Posterior vena cava (tissue), 2 donors: ENCODE measurements around the gene MCTP2. TPM values are rescaled to one million over a fixed set of nuclear protein-coding genes. Genes with fewer than 3 reads are reported as not detected.

Experiments used
- DNase-seq: peaks from one replicate; pipeline ENCODE4 v3.0.0-alpha.2; 2020; ENCODE audit warnings: low spot score
- intact Hi-C, 2 donors: fragments of 100-400 bp; cut with DNase I; formaldehyde crosslinking; loops; one replicate each; pipeline versions ENCODE4 v1.14.1 to v1.14.2; 2022 to 2023
- total RNA-seq, 2 donors: library from RNA; stranded (reverse); fragmentation: NEBNext Ultra II Directional; extraction: Animal tissue kit (Norgen Biotek cat#: 25700); gene quantifications; one replicate each; pipeline ENCODE4 v1.2.1, GENCODE V29; 2021
- donor health status: DM: yes; HTN: yes; CAD: no.
- donor health status: DM: yes; HTN: yes; CAD: no.

MCTP2 gene
- total RNA-seq, 2 donors from 2014 or later = 3.7 to 8.2 TPM

DNA sequence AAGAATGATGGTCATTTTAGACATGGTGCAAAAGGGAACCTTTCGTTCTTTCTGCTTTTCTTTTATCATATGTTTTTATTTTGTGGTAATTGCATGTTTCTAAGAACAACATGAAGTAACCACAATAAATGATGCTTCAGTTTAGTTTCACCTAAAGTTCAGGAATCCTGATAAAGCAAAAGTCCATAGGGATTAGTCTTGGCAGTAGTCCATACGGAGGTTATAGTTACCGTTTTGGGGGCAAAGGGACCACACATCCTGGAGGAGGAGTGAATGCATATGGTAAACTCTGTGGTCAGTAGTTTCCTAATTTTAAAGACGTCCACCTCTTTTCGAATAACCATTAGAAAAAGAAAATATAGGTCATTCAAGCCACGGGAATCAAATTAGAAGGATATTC, 141.5 kb downstream of the MCTP2 start:
- no peak for DNase-seq
- intact Hi-C loops = no loop called here

DNA sequence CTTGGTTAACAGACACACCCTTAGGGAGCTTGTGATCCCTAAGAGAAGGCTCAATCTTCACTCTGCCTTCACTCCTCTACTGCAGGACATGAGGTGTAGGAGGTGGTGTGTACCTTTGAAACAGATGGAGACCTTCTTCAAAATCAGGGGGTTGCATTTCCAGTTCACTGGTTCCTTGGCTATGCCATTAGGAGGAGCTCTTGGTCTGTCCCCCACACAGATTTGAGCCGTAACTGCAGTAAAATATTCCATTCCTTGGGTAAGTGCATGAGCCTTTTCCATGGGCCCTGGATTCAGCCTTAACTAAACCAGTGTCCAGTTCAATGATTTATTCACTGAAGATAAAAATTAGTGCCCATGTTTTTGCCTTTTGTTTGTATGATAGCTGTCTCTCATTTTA, 144.6 kb downstream of the MCTP2 start:
- intact Hi-C loops = no loop called here
- no peak for DNase-seq

DNA sequence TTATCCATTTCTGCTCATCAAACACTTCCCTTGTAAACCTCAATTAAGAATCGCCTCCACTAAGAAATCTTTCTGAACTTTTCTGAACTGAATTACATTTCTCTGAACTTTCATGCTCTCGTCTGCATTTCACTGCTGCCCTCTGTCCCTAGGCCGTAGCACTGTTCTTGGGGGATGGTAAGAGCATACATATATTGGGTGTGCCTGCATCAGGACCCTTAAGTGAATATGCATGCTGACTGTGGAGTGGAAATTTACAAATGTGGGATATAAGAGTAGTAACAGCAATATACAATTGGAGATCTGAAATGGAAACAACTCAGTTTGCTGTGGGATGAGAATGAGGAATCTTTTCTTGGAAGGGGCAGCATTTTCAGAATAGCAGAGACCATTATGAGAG, 148.6 kb downstream of the MCTP2 start:
- no peak for DNase-seq
- intact Hi-C loops = no loop called here

DNA sequence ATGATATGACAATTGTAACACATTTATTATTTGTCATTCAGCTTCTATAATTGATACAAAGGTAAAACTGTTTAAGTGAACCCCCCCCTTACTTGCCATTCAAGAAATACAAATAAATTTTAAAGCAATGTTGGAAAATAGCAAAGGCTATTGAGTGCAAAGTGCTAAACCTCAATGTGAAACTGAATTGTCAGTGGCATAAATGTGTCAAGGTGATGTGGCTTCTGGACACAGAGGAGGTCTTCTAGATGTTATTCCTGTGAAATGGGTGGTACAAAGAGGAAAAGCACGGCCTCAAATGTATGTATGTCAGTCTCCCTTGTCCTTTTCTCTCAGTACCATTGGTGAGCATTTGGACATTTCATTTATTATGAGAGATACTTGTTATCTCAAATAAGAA, 149.4 kb downstream of the MCTP2 start:
- DNase-seq = no peak
- intact Hi-C loops = no loop called here

DNA sequence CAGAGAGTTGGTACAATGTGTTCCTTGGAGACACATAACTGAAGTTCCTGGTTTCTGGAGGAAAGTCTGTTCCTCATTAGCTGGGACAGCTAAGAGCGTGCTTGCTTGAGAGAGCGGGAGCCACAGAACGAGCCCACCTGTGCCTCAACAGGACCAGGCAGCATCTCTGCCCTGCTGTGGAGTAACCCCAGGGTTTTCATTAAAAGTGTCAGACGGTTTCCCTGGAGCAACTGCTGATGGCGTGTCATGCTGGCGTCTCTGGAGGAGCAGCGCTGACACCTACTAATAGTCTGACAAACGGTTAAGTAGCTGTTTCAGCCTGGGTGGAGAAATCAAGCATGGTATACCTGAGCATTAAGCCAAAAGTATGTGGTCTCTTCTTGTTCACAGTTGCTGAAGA, 150.0 kb downstream of the MCTP2 start:
- intact Hi-C loops = no loop called here
- no peak for DNase-seq

DNA sequence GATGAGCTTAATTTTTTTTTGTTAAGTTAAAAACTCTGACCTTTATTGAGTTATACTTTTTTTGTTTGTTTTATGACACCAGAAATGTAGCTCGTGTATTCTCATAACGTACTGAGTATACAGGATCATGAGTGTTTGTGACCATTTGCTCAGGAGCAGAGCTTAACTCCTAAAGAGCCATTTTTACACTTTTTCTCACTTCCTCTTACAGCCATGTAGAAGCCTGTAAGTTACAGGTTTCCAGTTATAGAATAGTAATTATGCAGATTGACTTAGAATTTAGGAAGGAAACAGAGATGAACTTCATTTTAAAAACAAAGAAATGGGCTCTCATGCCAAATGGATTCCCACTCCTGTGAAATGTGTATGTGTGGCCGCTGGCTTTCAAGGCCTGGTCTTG, 151.7 kb downstream of the MCTP2 start:
- DNase-seq = no peak
- intact Hi-C loops = no loop called here

DNA sequence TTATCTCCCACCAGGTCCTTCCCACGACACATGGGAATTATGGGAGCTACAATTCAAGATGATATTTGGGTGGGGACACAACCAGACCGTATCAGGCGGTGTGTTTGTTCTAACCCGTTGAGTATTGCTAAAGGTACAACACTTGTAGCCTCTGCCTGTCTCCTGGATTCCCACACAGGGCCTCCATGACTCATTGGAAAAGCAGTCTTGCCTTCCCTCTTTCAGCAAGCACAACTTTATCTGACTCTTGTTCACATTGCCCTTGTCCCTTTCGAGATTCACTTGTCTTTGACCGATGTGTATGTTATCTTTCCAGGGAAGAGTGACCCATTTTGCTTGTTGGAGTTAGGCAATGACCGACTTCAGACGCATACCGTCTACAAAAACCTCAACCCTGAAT, 152.3 kb downstream of the MCTP2 start:
- intact Hi-C loops = no loop called here
- DNase-seq = no peak

DNA sequence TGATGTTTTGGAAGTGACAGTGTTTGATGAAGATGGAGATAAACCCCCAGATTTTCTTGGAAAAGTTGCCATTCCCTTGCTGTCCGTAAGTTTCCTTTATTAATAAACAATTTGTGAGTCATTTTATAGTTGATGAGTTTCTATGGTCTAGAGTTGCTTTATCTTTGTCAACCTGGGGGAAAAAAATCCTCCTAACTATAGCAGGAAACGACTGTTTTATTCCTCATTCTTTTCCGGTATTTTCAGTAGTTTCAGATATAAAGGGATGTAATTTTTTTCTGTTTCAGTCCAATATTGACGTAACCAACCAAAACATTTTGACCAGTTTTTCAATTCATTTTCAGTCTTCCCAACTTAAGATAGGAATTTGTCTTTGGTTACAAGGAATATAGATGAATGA, 154.1 kb downstream of the MCTP2 start:
- no peak for DNase-seq
- intact Hi-C loops = no loop called here

DNA sequence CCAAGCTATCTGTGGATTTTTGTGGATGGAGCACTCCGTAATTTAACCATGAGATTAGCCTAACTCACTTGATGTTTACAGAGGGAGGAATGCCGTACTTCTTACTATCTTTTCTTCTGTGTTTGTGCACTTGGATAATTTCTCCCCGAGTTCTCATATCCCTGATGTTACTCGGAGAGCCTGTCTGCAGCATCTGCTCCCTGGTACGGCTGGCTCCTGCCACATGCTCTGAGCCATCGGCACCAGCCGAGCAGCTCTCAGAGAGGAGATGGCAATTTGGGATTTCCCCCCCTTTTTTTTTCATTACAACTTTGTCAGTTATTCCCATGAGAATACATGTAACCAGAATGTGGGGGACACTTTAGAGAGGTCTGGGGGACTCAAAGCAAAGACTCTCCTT, 155.0 kb downstream of the MCTP2 start:
- intact Hi-C loops = no loop called here
- DNase-seq = no peak

DNA sequence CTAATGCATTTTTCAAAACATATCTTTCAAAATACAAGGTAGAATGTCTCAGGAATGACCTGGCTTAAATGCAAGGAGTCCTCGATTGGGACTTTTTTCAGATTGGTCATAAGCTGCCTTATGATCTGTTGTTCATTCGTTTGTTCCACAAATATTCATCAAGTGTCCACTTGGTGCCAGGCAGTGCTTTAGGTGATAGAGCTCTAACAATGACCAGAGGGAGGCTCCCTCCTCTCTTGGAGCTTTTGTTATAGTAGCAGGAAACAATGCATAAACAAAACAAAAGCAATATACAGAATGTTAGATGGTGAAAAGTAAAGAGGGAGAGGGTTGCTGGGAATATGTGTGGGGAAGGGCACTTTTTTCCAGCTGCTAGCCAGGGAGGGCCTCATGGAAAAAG, 156.1 kb downstream of the MCTP2 start:
- intact Hi-C loops = no loop called here
- no peak for DNase-seq

DNA sequence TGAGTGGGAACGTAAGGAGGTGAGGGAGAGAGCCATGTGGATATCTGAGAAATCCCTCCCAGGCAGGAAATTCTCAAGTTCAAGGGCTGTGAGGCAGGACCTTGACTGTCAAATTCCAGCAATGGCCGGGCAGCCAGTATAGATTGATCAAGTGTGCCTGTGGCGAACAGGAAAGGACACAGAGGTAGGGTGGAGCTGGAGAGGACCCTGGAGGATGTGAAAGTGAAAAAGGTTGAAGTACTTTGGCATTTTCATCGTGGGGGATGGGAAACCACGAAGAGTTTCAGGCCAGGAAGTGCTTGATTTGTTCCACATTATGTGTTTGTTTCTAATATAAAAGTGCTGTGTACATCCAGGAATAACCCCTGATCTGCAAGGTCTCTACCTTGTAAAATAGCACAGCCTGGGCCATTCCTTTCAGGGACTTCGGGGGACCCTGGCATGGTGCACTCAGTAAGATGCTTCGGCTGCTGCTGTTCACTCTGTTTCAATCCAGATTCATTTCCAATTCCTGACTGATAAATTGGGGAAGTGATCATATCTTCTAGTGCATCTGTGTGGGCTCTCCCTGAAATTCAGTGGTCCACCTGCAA, 156.6 kb downstream of the MCTP2 start:
- no peak for DNase-seq
- intact Hi-C loops = no loop called here

DNA sequence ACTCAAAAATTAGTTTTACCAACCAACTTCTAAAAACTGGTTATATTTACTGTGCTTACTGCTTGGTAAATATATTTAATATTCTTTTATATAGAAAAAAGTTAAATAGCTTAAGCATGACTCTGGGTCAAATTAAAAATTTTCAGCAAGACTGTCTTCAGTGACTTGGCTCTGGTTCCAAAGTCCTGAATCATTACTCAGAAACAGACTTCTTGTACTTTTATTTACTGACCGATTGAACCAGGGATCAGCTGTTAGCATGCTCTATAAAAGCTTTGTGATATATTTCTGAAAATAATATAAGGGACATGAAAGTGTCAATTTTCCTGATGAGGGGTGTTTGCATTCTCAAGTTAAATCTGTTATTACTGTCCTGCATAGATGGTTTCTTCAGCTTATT, 164.3 kb downstream of the MCTP2 start:
- intact Hi-C loops = no loop called here
- DNase-seq = no peak

DNA sequence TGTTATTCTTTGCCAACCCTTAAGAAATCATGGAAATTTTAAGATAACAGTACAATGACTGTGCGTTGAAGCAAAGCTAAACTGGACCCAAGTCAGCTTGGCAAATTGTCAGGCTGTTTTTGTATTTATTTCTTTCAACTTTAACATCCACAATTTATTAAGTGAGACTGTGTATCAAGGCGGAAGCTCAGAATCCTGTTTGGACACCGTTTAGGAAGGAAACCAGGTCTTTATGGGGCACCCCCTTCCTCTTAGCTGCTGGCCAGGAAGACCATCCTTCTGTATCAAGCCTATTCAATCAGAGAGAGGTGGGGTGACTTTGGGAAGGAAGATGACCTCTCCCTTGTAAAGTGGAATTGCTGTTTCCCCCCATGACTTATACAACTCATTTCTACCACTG, 166.0 kb downstream of the MCTP2 start:
- no peak for DNase-seq
- intact Hi-C loops = no loop called here

DNA sequence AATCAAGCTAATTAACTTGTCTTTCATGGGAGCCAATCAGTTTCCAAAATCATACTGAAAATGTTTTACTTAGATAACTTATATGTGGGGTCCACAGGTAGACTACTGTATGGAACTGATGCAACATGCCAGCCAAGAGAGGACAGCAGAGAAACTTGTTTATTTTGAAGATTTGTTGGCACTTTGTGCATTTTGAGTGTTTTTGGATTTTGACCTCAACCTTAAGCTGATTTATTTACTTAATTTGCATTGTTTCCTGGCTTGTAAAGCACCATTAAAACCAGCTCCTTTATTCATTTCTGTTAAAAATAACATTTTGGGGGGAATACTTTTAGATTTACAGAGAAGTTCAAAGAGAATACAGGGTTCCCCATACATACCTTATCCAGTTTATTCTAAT, 166.6 kb downstream of the MCTP2 start:
- intact Hi-C loops = no loop called here
- DNase-seq = no peak

DNA sequence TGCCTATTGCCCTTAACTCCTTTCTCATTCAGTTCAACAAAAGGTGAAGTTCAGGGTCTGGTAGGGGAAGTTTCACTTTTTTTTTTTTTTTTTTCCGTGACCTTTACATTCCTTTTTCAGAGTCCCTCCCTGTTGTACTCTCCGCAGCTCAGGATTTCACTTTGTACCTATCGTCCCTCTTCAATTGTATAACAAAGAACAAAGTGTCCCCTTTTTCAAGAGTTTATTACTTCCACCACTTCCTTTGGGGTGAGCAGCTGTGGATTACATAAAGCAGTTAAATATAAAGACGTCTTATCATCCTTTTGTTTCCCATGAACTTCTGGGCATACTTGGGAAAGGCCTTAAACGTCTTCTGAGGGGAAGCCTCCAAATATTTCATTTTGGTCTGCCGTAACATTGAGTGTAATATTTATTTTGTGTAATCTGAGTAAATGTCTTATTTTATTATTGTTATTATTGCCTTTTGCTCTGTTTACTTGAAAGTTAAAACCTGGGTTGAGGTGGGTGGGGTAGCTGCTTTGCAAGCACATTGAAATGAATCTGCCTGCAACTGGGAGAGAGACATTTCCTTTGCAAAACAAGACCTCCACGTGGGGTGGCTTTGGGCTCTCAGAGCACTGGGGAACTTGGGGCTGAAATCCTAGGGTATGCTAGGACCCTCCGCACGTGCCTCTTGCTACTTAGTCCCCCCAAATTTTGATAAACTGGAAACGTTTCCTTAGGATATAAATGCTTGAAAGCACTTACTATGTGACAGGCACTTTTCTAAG, 169.4 kb downstream of the MCTP2 start:
- intact Hi-C loops = loop anchor here in 1 of 2 donors (10.0 kb wide), 1 partner anchor 1116 kb away; no protein-coding TSS in a partner anchor
- no peak for DNase-seq

DNA sequence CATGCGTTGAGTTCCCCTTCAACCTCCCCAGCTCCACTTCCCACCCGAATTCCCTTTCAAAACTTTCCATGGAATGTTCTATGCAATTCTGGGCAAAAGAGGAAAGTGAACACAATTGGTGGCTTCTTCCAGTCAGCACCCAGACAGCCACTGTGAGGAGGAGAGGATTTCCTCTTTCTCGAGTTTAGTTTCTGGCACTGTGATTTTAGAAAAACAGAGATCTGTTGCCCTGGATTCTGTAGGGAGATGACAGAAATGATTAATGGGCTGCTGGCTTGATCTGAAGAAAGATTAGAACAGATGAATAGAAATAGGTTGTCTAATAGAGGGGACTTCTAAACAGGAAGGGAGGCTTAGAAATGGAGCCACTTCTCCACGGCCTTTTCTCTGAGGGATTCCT, 172.0 kb downstream of the MCTP2 start:
- no peak for DNase-seq
- intact Hi-C loops = loop anchor here in 1 of 2 donors (10.0 kb wide), 1 partner anchor 1119 kb away; no protein-coding TSS in a partner anchor

DNA sequence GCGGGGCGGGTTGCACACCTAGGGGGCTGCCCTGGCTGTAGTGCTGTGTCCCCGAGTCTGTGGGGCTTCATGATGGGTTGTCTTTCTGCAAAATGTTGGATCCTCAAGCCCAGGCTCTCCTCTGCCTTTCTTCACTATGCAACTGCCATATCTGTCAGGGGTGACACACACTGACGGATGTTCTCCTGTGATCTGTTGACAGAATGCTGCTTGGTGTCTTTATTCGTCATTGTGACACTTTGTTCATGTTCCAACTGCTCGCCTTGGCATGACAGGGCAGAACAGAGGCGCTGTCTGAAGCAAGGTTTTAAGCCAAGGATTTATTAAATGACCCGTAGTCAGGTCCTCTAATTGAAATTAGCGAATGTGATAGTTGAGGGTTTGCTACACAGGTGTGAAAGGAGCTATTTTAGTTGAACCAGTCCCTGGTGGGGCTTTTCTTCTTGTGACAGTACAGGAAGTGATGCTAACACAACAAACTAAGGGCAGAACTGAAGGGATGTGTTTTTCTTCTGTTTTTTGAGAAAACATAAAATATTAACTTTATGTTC, 173.4 kb downstream of the MCTP2 start:
- intact Hi-C loops = loop anchor here in 1 of 2 donors (10.0 kb wide), 1 partner anchor 1120 kb away; no protein-coding TSS in a partner anchor
- DNase-seq = no peak

DNA sequence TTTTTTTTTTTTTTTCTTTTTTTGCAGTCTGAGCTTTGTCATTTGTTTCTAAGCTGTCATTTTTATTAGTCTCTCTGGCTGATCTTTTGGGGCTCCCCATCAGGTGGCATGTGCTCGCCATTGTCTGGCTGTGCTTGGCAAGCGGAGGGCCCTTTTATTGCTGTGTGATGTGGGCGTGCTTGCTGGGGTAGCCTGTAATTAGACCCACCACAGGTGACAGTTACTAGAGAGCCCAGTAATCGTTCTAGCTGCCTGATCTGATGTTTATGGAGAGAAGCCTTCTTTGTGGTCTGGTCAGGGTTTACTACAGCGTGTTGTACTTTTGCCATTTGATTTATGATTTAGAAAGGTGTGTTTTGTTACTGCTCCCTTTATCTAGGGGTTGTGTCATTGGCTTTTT, 179.9 kb downstream of the MCTP2 start:
- no peak for DNase-seq
- intact Hi-C loops = no loop called here

DNA sequence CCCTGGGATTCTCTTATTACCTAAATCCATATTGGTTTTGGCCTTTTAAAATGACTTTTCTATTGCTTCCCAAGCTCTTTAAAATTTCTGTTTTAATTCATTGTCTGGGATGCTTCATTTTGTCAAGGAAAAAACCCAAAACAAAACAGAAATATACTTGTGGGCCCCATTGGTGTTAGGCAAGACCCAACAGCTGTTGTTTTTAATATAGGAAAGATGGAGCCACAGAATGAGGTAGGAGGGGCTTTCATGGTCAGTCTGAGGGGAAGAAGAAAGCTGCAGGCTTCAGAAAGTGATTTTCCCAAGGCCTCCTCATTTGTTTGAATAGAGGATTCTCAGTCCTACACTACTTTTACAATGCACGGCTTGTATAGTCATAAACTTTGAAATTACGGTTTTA, 180.5 kb downstream of the MCTP2 start:
- no peak for DNase-seq
- intact Hi-C loops = no loop called here

DNA sequence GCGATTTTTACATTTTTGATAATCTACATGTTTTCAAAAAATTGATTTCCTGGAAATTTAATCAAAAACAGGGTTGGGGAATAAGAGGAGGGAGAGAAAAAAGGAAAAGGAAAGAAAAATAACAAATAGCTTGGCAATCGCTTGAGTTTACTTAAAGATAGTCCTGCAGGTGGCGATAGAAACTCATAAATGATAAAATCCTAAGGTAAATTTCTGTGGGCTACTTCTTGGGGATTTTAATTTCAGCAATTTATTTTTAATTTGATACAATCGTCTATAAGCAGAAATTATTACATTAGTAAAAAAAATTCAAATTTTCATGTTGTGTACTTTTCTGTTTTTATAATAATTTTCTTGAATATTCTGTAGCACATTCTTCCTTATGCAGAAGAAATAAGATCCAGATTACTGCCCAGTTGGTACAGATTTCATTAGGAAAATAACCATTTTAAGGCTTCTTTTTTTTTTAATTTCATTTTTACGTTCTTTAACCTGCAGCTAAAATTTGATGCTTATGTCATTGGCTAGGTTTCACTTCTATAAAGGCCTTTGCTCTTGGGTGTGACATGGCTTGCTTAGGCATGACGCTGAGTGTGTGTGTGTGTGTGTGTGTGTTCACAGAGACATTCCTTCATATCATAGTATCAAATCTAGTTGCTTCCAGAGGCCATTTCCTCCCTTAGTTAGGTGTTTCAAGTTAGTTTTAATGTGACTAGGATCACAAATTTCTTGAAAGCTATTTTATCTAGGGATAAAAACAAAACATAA, 181.8 kb downstream of the MCTP2 start:
- intact Hi-C loops = no loop called here
- DNase-seq = no peak
